A549 (cell line): ENCODE results near the gene CSF2. TPM values are rescaled to one million over a fixed set of nuclear protein-coding genes. Genes with fewer than 3 reads are reported as not detected.

Source experiments
- ATAC-seq, 2 experiments: fragments of 200-7000 bp in 1 of 2; fragments of >200 bp in 1 of 2; cut with Nextera tagmentation in 1 of 2; cut with Tn5 transposase in 1 of 2; 3 replicates each; pipeline versions ENCODE4 v1.8.0 to v1.9.1; 2018 to 2020; ENCODE audit warnings: mild to moderate bottlenecking in 1 of 2, moderate library complexity in 1 of 2
- CTCF ChIA-PET: fragments of 300-600 bp; sonication (Branson Sonifier 250); formaldehyde crosslinking; extraction: SDS; loops from one replicate; lab custom pipeline; 2021; ENCODE audit warnings: antibody characterized with exemption, inconsistent platforms; lab: Yijun Ruan, JAX
- POLR2A ChIA-PET: fragments of 350-600 bp; formaldehyde crosslinking; extraction: SDS; loops from one replicate; lab custom pipeline; 2021; ENCODE audit warnings: antibody characterized with exemption, inconsistent platforms; lab: Yijun Ruan, JAX
- DNase-seq, 2 experiments: peaks; one replicate each; pipeline versions ENCODE4 v3.0.0 to v3.0.0-alpha.2; 2011 to 2016; ENCODE audit warnings: low read depth in 1 of 2, low spot score in 1 of 2
- FAIRE-seq: peaks from 2 replicates; lab custom pipeline; 2011; peaks lifted over from hg19 to GRCh38; lab: Jason Lieb, UNC
- H3K27ac ChIP-seq, 2 experiments: fragments of >200 bp; sonication (Bioruptor Twin); formaldehyde crosslinking; 3 replicates each; pipeline ENCODE4 v1.5.1; 2016 to 2017
- H3K4me1 ChIP-seq: fragments of >200 bp; sonication (Bioruptor Twin); formaldehyde crosslinking; 3 replicates; pipeline ENCODE4 v1.6.1; 2016
- H3K4me2 ChIP-seq: fragments of >200 bp; sonication (Bioruptor Twin); formaldehyde crosslinking; 3 replicates; pipeline ENCODE4 v1.6.1; 2016
- H3K4me3 ChIP-seq: fragments of >200 bp; sonication (Bioruptor Twin); formaldehyde crosslinking; 3 replicates; pipeline ENCODE4 v1.5.1; 2016
- H3K9me3 ChIP-seq: fragments of >200 bp; sonication (Bioruptor Twin); formaldehyde crosslinking; 3 replicates; pipeline ENCODE4 v1.6.1; 2016
- CHD2 ChIP-seq: fragments of 150-350 bp; IDR thresholded peaks from 2 replicates; pipeline ENCODE4 v1.6.1; 2014; ENCODE audit warnings: low read length; ENCODE audit not compliant: partially characterized antibody
- EHF ChIP-seq: fragments of 250-450 bp; sonication (Bioruptor Pico); IDR thresholded peaks from 2 replicates; pipeline ENCODE4 v1.5.0; 2020; ENCODE audit warnings: mild to moderate bottlenecking
- EP300 ChIP-seq, 2 experiments: fragments of >200 bp; sonication (Bioruptor Twin); formaldehyde crosslinking; IDR thresholded peaks; 2 replicates in 1 of 2; 3 replicates in 1 of 2; pipeline ENCODE4 v1.6.1; 2016 to 2017
- FOXS1 ChIP-seq: fragments of 250-450 bp; sonication (Bioruptor Pico); IDR thresholded peaks from 2 replicates; pipeline ENCODE4 v1.5.0; 2020; ENCODE audit warnings: mild to moderate bottlenecking, moderate library complexity
- HOXA7 ChIP-seq: fragments of 250-450 bp; sonication (Bioruptor Pico); IDR thresholded peaks from 2 replicates; pipeline ENCODE4 v1.5.0; 2020; ENCODE audit warnings: mild to moderate bottlenecking, moderate library complexity
- MAFK ChIP-seq: fragments of 450-650 bp; IDR thresholded peaks from 2 replicates; pipeline ENCODE4 v1.6.1; 2014; ENCODE audit not compliant: partially characterized antibody
- MAZ ChIP-seq: fragments of 150-350 bp; IDR thresholded peaks from 2 replicates; pipeline ENCODE4 v1.6.1; 2014; ENCODE audit warnings: antibody characterized with exemption, low read depth, low read length, borderline replicate concordance
- MYC ChIP-seq: IDR thresholded peaks from 2 replicates; pipeline ENCODE4 v1.6.1; 2012; ENCODE audit warnings: mild to moderate bottlenecking, inconsistent platforms, low read length, improper control_type of control experiment, borderline replicate concordance
- NFE2L2 ChIP-seq: fragments of 150-350 bp; conservative IDR thresholded peaks from 2 replicates; pipeline ENCODE4 v1.6.1; 2014; ENCODE audit warnings: low read length
- NR3C1 ChIP-seq: fragments of >200 bp; sonication (Bioruptor Twin); formaldehyde crosslinking; IDR thresholded peaks from 3 replicates; pipeline ENCODE4 v1.6.1; 2017
- POLR2A ChIP-seq: IDR thresholded peaks from 2 replicates; pipeline ENCODE4 v1.6.1; 2012; ENCODE audit warnings: mild to moderate bottlenecking, low read length
- RCOR1 ChIP-seq: fragments of 150-350 bp; IDR thresholded peaks from 2 replicates; pipeline ENCODE4 v1.6.1; 2014; ENCODE audit warnings: antibody characterized with exemption, low read length, low read depth
- RNF2 ChIP-seq: fragments of 200-600 bp; sonication (generic); IDR thresholded peaks from 2 replicates; pipeline ENCODE4 v1.6.1; 2016; ENCODE audit warnings: low read depth, mild to moderate bottlenecking, antibody characterized with exemption, moderate library complexity, borderline replicate concordance
- ZFP36 ChIP-seq: fragments of 450-650 bp; IDR thresholded peaks from 2 replicates; pipeline ENCODE4 v1.6.1; 2014; ENCODE audit warnings: borderline replicate concordance; ENCODE audit not compliant: partially characterized antibody
- WGBS: methylation state at CpG from one replicate; pipeline ENCODE4 v1.1.6; 2017; ENCODE audit errors: missing lambda C conversion rate; 5-methylcytosine and 5-hydroxymethylcytosine counted together
- polyA plus RNA-seq, 4 experiments: library from polyadenylated mRNA; depleted of rRNA in 3 of 4; stranded (reverse); fragments of >200 nt; fragmentation: RNase III in 1 of 4; extraction: RNeasy Plus Mini Kit Qiagen cat#74134 plus additional on column Dnase treatment in 1 of 4; gene quantifications; 2 replicates in 3 of 4; 3 replicates in 1 of 4; pipeline ENCODE4 v1.2.3, GENCODE V29; 2011 to 2017
- TF ChIP-seq, protein P1 (sequence below): IDR thresholded peaks from 2 replicates; pipeline ENCODE4 v1.6.1; 2012
- TF ChIP-seq, protein P2 (sequence below): fragments of >200 bp; sonication (Bioruptor Twin); formaldehyde crosslinking; IDR thresholded peaks from 3 replicates; pipeline ENCODE4 v1.6.1; 2016
- TF ChIP-seq, protein P3 (sequence below): fragments of 450-650 bp; IDR thresholded peaks from 2 replicates; pipeline ENCODE4 v1.6.1; 2014; ENCODE audit warnings: antibody characterized with exemption
- TF ChIP-seq, protein P4 (sequence below): fragments of 250-450 bp; sonication (Bioruptor Pico); IDR thresholded peaks from 2 replicates; pipeline ENCODE4 v1.5.0; 2020; ENCODE audit warnings: low read depth, mild to moderate bottlenecking, moderate library complexity
- TF ChIP-seq, protein P5 (sequence below): fragments of 250-450 bp; sonication (Bioruptor Pico); IDR thresholded peaks from 2 replicates; pipeline ENCODE4 v1.5.0; 2021; ENCODE audit warnings: mild to moderate bottlenecking, moderate library complexity, borderline replicate concordance
- TF ChIP-seq, protein P6 (sequence below): IDR thresholded peaks from 2 replicates; pipeline ENCODE4 v1.6.1; 2012; ENCODE audit warnings: low read depth, borderline replicate concordance

CSF2 gene
- polyA plus RNA-seq, 2 of the 4 experiments (the other 2 are of a cell fraction) = not detected

DNA sequence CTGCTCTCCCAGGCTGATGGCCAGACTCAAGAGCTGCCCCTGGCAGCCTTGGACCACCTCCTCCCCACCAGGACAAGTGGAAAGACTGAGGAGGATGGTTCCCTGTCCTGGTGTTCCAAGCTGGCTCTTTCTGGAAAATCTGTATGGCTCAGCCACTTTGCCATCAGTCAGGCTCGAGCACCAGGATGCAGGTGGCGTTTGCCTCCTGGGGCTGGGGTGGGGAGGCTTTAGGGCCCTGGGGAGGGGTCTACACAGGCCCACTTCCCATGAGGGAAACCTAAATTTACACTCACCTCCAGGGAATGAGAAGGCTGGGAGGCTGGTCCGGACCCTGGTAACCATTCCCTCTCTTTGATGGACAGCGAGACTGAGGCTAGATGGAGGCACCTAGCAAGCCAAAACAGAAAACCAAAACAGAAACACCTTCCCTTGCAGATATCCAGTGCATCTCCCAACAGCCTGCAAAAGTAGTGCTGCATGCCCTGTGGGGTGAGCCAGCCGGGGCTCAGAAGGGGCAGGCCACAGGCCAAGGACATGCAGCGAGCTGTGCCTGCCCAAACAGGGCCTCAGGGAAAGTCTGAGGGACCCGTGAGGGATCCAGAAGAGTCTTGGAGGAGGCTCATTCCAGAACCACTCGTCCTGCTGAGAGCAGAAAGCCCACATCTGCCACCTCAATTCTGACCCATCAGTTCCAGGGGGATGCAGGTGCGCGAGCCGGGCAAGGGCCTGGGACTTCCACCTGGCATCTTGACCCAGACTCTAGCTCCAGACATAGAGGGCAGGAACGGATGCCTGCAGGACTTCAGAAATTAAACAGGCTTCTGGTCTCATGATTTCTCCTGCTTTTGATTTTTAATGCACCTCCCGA, 5.4 kb upstream of the CSF2 start:
- no peak for DNase-seq
- no peak overlapping the region for H3K4me2 ChIP-seq
- ChIA-PET CTCF (interaction anchor here (0.8 to 1.9 kb wide), 6 partner anchors 10 to 410 kb away, joined by 3 to 10 read pairs (median 4); no protein-coding TSS in a partner anchor), POLR2A (no interaction called here)
- H3K9me3 ChIP-seq = no peaks in the 10 kb centered on the region
- no peak overlapping the region for H3K4me3 ChIP-seq
- no peak for FAIRE-seq
- H3K4me1 ChIP-seq = peaks cover 2% of the 10 kb centered on the region; the same call in 2 of the 3 replicates
- whole genome bisulfite sequencing = 73% methylated on average over 13 of the region's 13 CpGs
- no peak overlapping the region for H3K27ac ChIP-seq
- TF ChIP-seq POLR2A (no peak), RCOR1 (no peak), HOXA7 (CRISPR knock-in tag) (no peak), MAFK (no peak), EHF (no peak), RNF2 (no peak), MYC (no peak), FOXS1 (CRISPR knock-in tag) (no peak)
- TF ChIP-seq, protein P1, sequence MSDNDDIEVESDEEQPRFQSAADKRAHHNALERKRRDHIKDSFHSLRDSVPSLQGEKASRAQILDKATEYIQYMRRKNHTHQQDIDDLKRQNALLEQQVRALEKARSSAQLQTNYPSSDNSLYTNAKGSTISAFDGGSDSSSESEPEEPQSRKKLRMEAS = no peak
- TF ChIP-seq, protein P2, sequence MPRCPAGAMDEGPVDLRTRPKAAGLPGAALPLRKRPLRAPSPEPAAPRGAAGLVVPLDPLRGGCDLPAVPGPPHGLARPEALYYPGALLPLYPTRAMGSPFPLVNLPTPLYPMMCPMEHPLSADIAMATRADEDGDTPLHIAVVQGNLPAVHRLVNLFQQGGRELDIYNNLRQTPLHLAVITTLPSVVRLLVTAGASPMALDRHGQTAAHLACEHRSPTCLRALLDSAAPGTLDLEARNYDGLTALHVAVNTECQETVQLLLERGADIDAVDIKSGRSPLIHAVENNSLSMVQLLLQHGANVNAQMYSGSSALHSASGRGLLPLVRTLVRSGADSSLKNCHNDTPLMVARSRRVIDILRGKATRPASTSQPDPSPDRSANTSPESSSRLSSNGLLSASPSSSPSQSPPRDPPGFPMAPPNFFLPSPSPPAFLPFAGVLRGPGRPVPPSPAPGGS = no peak
- TF ChIP-seq, protein P3, sequence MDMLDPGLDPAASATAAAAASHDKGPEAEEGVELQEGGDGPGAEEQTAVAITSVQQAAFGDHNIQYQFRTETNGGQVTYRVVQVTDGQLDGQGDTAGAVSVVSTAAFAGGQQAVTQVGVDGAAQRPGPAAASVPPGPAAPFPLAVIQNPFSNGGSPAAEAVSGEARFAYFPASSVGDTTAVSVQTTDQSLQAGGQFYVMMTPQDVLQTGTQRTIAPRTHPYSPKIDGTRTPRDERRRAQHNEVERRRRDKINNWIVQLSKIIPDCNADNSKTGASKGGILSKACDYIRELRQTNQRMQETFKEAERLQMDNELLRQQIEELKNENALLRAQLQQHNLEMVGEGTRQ = no peak
- TF ChIP-seq, protein P4, sequence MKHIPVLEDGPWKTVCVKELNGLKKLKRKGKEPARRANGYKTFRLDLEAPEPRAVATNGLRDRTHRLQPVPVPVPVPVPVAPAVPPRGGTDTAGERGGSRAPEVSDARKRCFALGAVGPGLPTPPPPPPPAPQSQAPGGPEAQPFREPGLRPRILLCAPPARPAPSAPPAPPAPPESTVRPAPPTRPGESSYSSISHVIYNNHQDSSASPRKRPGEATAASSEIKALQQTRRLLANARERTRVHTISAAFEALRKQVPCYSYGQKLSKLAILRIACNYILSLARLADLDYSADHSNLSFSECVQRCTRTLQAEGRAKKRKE (CRISPR knock-in tag) = no peak
- ATAC-seq = no peak

DNA sequence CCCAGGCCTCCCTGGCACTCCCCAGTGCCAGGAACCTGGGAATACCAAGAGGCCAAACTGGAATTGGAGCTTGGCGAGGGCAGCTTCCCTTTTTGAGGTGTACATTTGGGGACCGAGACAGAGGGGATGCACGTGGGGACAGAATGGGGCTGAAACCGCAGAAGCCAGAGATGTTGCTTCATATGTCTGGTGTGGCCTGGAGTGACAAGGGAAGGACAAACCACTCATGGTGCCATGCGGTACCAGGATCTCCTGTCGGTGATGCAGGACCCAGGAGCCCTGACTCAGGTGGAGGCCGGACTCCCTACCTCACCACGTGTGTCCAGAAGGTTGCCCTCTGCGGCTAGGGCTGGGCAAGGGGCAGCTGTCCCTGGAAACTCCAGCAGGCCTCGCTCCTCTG, 4.0 kb upstream of the CSF2 start:
- ChIA-PET CTCF (interaction anchor here (1.1 to 1.9 kb wide), 3 partner anchors 13 to 111 kb away, joined by 5 to 10 read pairs (median 6); no protein-coding TSS in a partner anchor), POLR2A (no interaction called here)
- Histone ChIP-seq H3K4me3 (no peak overlapping the region), H3K9me3 (no peaks in the 10 kb centered on the region), H3K27ac (no peak overlapping the region), H3K4me1 (peaks cover 11% of the 10 kb centered on the region; the same call in 2 of the 3 replicates), H3K4me2 (no peak overlapping the region)
- ATAC-seq (no peak), DNase-seq (no peak), FAIRE-seq (no peak)
- 87% methylated on average over 9 of the region's 10 CpGs for WGBS
- TF ChIP-seq CHD2 (no peak), MAFK (no peak), EHF (no peak), ZFP36 (no peak), MAZ (no peak), NR3C1 (no peak), NFE2L2 (no peak), EP300 (IDR thresholded peaks at IDR 0.05) (no peak)
- TF ChIP-seq, protein P5, sequence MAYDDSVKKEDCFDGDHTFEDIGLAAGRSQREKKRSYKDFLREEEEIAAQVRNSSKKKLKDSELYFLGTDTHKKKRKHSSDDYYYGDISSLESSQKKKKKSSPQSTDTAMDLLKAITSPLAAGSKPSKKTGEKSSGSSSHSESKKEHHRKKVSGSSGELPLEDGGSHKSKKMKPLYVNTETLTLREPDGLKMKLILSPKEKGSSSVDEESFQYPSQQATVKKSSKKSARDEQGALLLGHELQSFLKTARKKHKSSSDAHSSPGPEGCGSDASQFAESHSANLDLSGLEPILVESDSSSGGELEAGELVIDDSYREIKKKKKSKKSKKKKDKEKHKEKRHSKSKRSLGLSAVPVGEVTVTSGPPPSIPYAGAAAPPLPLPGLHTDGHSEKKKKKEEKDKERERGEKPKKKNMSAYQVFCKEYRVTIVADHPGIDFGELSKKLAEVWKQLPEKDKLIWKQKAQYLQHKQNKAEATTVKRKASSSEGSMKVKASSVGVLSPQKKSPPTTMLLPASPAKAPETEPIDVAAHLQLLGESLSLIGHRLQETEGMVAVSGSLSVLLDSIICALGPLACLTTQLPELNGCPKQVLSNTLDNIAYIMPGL (CRISPR knock-in tag) = no peak
- TF ChIP-seq, protein P6, sequence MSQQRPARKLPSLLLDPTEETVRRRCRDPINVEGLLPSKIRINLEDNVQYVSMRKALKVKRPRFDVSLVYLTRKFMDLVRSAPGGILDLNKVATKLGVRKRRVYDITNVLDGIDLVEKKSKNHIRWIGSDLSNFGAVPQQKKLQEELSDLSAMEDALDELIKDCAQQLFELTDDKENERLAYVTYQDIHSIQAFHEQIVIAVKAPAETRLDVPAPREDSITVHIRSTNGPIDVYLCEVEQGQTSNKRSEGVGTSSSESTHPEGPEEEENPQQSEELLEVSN = no peak
